Smooth muscle cell (in vitro differentiated cells): Measurements from ENCODE around the gene CA7. TPM values are rescaled to one million over a fixed set of nuclear protein-coding genes. Genes with fewer than 3 reads are reported as not detected.
A peak's percentile ranks its signal among the peaks of the same experiment; 100 is the strongest.

Experiments used
- DNase-seq: peaks from one replicate; lab custom pipeline; 2025; ENCODE audit not compliant: unreplicated experiment; lab: John Stamatoyannopoulos, UW
- H2AFZ ChIP-seq: fragments of 200-600 bp; sonication (generic); 2 replicates; pipeline ENCODE4 v1.6.0; 2016; ENCODE audit warnings: antibody characterized with exemption, low read depth, mild to moderate bottlenecking
- H3F3A ChIP-seq: fragments of 200-600 bp; sonication (generic); 2 replicates; pipeline ENCODE4 v1.6.0; 2017; ENCODE audit warnings: antibody characterized with exemption, low read depth
- H3K27ac ChIP-seq: fragments of 200-600 bp; sonication (generic); 2 replicates; pipeline ENCODE4 v1.5.1; 2016; ENCODE audit warnings: low read depth, mild to moderate bottlenecking
- H3K27me3 ChIP-seq: fragments of 200-600 bp; sonication (generic); 2 replicates; pipeline ENCODE4 v1.6.1; 2016; ENCODE audit warnings: low read depth, mild to moderate bottlenecking
- H3K36me3 ChIP-seq: fragments of 200-600 bp; sonication (generic); 2 replicates; pipeline ENCODE4 v1.5.1; 2016; ENCODE audit warnings: low read depth
- H3K4me1 ChIP-seq: fragments of 200-600 bp; sonication (generic); 2 replicates; pipeline ENCODE4 v1.5.1; 2016; ENCODE audit warnings: low read depth
- H3K4me2 ChIP-seq: fragments of 200-600 bp; sonication (generic); 2 replicates; pipeline ENCODE4 v1.6.0; 2016; ENCODE audit warnings: mild to moderate bottlenecking
- H3K4me3 ChIP-seq: fragments of 200-600 bp; sonication (generic); 2 replicates; pipeline ENCODE4 v1.5.1; 2016; ENCODE audit warnings: mild to moderate bottlenecking
- H3K79me2 ChIP-seq: fragments of 200-600 bp; sonication (generic); 2 replicates; pipeline ENCODE4 v1.6.0; 2016; ENCODE audit warnings: low read depth, mild to moderate bottlenecking
- H3K9ac ChIP-seq: fragments of 200-600 bp; sonication (generic); 2 replicates; pipeline ENCODE4 v1.6.0; 2016; ENCODE audit warnings: low read depth
- H3K9me3 ChIP-seq: fragments of 200-600 bp; sonication (generic); replicated peaks from 2 replicates; pipeline ENCODE4 v1.5.1; 2016; ENCODE audit warnings: low read depth
- H4K20me1 ChIP-seq: fragments of 200-600 bp; sonication (generic); 2 replicates; pipeline ENCODE4 v1.6.0; 2016; ENCODE audit warnings: low read depth
- WGBS: methylation state at CpG from one replicate; pipeline ENCODE4 v1.1.7; 2016; ENCODE audit warnings: low lambda C conversion rate; 5-methylcytosine and 5-hydroxymethylcytosine counted together
- polyA plus RNA-seq: library from polyadenylated mRNA; unstranded; fragments of >200 nt; fragmentation: Nextera tagmentation; extraction: Ambion mirVana; gene quantifications from 2 replicates; pipeline ENCODE4 v1.2.1, GENCODE V29; 2016
- total RNA-seq: library from RNA; depleted of rRNA; stranded (reverse); fragments of >200 nt; gene quantifications from 2 replicates; pipeline ENCODE4 v1.2.3, GENCODE V29; 2014
- TF ChIP-seq, protein P1 (sequence below): fragments of 200-600 bp; sonication (generic); IDR thresholded peaks from 2 replicates; pipeline ENCODE4 v1.5.1; 2017; ENCODE audit warnings: borderline replicate concordance, mild to moderate bottlenecking, antibody characterized with exemption; ENCODE audit not compliant: insufficient read depth, poor library complexity, severe bottlenecking

Gene CA7
- total and polyA plus RNA-seq, 2 experiments from 2014 or later, result not detected

DNA sequence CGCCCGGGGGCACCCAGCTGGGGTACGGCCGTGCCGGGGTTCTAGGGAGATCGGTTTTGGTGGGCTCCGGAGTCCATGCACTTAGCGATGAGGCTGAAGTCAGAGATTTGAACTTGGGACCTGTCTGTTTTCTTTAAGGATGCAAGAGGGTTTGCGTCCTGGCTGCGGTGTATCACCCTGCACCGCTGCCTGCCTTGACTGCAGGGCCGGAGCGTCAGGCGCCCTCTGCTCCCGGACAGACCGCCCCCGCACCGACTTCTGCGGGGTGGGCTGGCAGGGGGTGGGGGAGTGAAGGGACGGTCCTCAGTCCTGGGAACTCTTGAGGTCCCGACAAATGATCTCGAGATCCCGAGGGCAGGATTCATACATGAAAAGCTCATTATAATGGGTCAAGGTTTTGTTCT is 36.8 kb downstream of the CA7 start:
- TF ChIP-seq, protein P1, sequence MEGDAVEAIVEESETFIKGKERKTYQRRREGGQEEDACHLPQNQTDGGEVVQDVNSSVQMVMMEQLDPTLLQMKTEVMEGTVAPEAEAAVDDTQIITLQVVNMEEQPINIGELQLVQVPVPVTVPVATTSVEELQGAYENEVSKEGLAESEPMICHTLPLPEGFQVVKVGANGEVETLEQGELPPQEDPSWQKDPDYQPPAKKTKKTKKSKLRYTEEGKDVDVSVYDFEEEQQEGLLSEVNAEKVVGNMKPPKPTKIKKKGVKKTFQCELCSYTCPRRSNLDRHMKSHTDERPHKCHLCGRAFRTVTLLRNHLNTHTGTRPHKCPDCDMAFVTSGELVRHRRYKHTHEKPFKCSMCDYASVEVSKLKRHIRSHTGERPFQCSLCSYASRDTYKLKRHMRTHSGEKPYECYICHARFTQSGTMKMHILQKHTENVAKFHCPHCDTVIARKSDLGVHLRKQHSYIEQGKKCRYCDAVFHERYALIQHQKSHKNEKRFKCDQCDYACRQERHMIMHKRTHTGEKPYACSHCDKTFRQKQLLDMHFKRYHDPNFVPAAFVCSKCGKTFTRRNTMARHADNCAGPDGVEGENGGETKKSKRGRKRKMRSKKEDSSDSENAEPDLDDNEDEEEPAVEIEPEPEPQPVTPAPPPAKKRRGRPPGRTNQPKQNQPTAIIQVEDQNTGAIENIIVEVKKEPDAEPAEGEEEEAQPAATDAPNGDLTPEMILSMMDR, result no peak
- Histone ChIP-seq H3K9me3 (no peaks in the 10 kb centered on the region), H3K27me3 (no peaks in the 10 kb centered on the region), H4K20me1 (peaks cover 9% of the 10 kb centered on the region), H3K4me1 (no peaks in the 10 kb centered on the region), H3K27ac (no peak overlapping the region), H3K36me3 (no peaks in the 10 kb centered on the region), H3K4me2 (peak overlapping the region; percentile 100), H3K79me2 (no peaks in the 10 kb centered on the region), H3K4me3 (peak overlapping the region; percentile 84), H3K9ac (peak overlapping the region; percentile 82), H3F3A (peaks cover 13% of the 10 kb centered on the region), H2AFZ (peak overlapping the region; percentile 77)
- under 1% methylated on average over 22 of the region's 23 CpGs for WGBS
- no peak for DNase-seq

DNA sequence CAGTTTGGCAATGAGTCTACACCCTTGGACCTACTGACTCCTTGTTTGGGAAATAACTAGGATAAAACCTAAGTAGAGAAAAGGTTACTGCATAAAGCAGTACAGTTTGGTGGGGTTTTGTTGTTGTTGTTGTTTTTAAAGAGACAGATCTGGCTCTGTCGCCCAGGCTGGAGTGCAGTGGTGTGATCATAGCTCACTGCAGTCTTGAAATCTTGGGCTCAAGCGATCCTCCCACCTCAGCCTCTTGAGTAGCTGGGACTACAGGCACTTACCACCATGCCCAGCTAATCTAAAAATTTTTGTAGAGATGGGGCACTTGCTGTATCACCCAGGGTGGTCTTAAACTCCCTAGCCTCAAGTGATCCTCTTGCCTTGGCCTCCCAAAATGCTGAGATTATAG is 37.3 kb downstream of the CA7 start:
- Histone ChIP-seq H3F3A (peaks cover 13% of the 10 kb centered on the region), H3K4me2 (peak overlapping the region; percentile 100), H3K27ac (no peak overlapping the region), H4K20me1 (peaks cover 15% of the 10 kb centered on the region), H3K9me3 (no peaks in the 10 kb centered on the region), H3K4me3 (peak overlapping the region; percentile 84), H3K79me2 (no peaks in the 10 kb centered on the region), H3K27me3 (no peaks in the 10 kb centered on the region), H2AFZ (no peak overlapping the region), H3K36me3 (no peaks in the 10 kb centered on the region), H3K9ac (no peak overlapping the region), H3K4me1 (no peaks in the 10 kb centered on the region)
- 64% methylated on average over 2 of the region's 2 CpGs for WGBS
- DNase-seq, result no peak
- TF ChIP-seq, protein P1, result no peak

DNA sequence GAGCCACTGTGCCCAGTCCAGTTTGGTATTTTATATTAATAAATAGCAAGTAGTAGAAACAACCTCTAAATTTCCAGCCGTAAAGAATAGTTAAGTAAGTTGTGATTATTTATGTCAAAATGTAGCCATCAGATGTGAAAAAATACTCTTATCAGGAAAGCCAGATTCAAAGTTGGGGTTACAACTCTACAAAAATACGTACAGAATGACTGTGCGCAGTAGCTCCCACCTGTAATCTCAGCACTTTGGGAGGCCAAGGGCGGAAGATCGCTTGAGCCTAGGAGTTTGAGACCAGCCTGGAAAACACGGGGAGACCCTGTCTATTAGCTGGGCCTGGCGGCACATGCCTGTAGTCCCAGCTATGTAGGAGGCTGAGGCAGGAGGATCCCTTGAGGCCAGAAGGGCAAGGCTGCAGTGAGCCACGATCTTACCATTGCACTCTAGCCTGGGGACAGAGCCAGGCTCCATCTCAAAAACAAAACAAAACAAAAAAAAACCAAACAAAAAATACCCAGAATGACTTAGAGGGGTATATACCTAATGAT is 37.8 kb downstream of the CA7 start:
- WGBS, result 95% methylated on average over 8 of the region's 8 CpGs
- Histone ChIP-seq H3K9ac (no peak overlapping the region), H3K4me3 (no peak overlapping the region), H3K27ac (no peak overlapping the region), H3K79me2 (no peaks in the 10 kb centered on the region), H3K9me3 (no peaks in the 10 kb centered on the region), H3K36me3 (no peaks in the 10 kb centered on the region), H3F3A (peaks cover 13% of the 10 kb centered on the region), H3K27me3 (no peaks in the 10 kb centered on the region), H3K4me1 (no peaks in the 10 kb centered on the region), H3K4me2 (no peak overlapping the region), H4K20me1 (peaks cover 19% of the 10 kb centered on the region), H2AFZ (no peak overlapping the region)
- DNase-seq, result no peak
- TF ChIP-seq, protein P1, result no peak

DNA sequence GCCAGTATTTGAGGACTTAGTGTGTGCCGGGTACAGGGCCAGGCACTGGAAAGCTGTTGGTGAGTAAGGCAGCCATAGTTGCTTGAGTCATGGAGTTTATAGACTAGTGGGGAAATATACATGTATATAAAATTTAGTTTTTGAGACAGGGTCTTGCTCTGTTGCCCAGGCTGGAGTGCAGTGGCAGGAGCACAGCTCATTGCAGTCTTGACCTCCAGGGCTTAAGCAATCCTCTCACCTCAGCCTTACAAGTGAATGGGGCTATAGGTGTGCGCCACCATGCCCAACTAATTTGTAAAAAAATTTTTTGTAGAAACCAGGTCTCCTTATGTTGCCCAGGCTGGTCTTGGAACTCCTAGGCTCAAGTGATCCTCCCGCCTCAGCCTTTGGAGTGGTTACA is 38.5 kb downstream of the CA7 start:
- no peak overlapping the region for H3K4me2 ChIP-seq
- H3K36me3 ChIP-seq, result no peaks in the 10 kb centered on the region
- TF ChIP-seq, protein P1, result no peak
- no peaks in the 10 kb centered on the region for H3K79me2 ChIP-seq
- DNase-seq, result no peak
- no peaks in the 10 kb centered on the region for H3K27me3 ChIP-seq
- no peaks in the 10 kb centered on the region for H3K4me1 ChIP-seq
- no peak overlapping the region for H2AFZ ChIP-seq
- no peak overlapping the region for H3K9ac ChIP-seq
- H4K20me1 ChIP-seq, result peaks cover 22% of the 10 kb centered on the region
- no peaks in the 10 kb centered on the region for H3K9me3 ChIP-seq
- no peak overlapping the region for H3K27ac ChIP-seq
- H3F3A ChIP-seq, result peaks cover 13% of the 10 kb centered on the region
- H3K4me3 ChIP-seq, result no peak overlapping the region
- 99% methylated on average over 3 of the region's 3 CpGs for WGBS
